ENCODE results near the gene ARHGEF40. TPM values are rescaled to one million over a fixed set of nuclear protein-coding genes. Genes with fewer than 3 reads are reported as not detected.

Gene ARHGEF40
- polyA plus RNA-seq, 3 donors from 2014 or later = 0.23 to 0.35 TPM; not detected in 1

GRCh38 chr14:21059842-21060613 lies 10.1 kb upstream of the ARHGEF40 start:
- H3K27ac Mint-ChIP-seq = no peak overlapping the region
- no peak overlapping the region for H3K4me3 Mint-ChIP-seq
- peaks cover 2 to 22% (median 8%) of the 10 kb centered on the region in 3 donors for H3K27me3 Mint-ChIP-seq (ENCODE audit: low read depth in 3 of 3)
- no peaks in the 10 kb centered on the region for H3K4me1 Mint-ChIP-seq
- H3K36me3 Mint-ChIP-seq = no peaks in the 10 kb centered on the region
- no peak for DNase-seq
- no peaks in the 10 kb centered on the region for H3K9me3 Mint-ChIP-seq

GRCh38 chr14:21060614-21061346 lies 9.3 kb upstream of the ARHGEF40 start:
- no peaks in the 10 kb centered on the region for H3K4me1 Mint-ChIP-seq
- H3K4me3 Mint-ChIP-seq = no peak overlapping the region
- no peak for DNase-seq
- no peaks in the 10 kb centered on the region for H3K36me3 Mint-ChIP-seq
- peaks cover 8 to 25% (median 11%) of the 10 kb centered on the region in 3 donors for H3K27me3 Mint-ChIP-seq (ENCODE audit: low read depth in 3 of 3)
- H3K9me3 Mint-ChIP-seq = no peaks in the 10 kb centered on the region
- H3K27ac Mint-ChIP-seq = no peak overlapping the region

GRCh38 chr14:21061347-21061668 lies 8.8 kb upstream of the ARHGEF40 start:
- H3K9me3 Mint-ChIP-seq = no peaks in the 10 kb centered on the region
- H3K4me3 Mint-ChIP-seq = no peak overlapping the region
- no peak for DNase-seq
- no peaks in the 10 kb centered on the region for H3K36me3 Mint-ChIP-seq
- no peak overlapping the region for H3K27ac Mint-ChIP-seq
- no peaks in the 10 kb centered on the region for H3K4me1 Mint-ChIP-seq
- H3K27me3 Mint-ChIP-seq (ENCODE audit: low read depth in 3 of 3) = peaks cover 8 to 25% (median 11%) of the 10 kb centered on the region in 3 donors

GRCh38 chr14:21063479-21063878 lies 6.6 kb upstream of the ARHGEF40 start:
- Mint-ChIP-seq H3K9me3 (no peaks in the 10 kb centered on the region), H3K4me1 (peaks cover 2 to 3% of the 10 kb centered on the region in 2 donors), H3K36me3 (no peaks in the 10 kb centered on the region), H3K27ac (no peak overlapping the region), H3K4me3 (no peak overlapping the region), H3K27me3 (ENCODE audit: low read depth in 3 of 3) (peaks cover 7 to 25% (median 20%) of the 10 kb centered on the region in 3 donors)
- DNase-seq = no peak

GRCh38 chr14:21066882-21067502 lies 3.1 kb upstream of the ARHGEF40 start:
- no peak overlapping the region for H3K27ac Mint-ChIP-seq
- no peaks in the 10 kb centered on the region for H3K36me3 Mint-ChIP-seq
- H3K4me3 Mint-ChIP-seq = no peak overlapping the region
- DNase-seq = no peak
- peaks cover 31 to 33% of the 10 kb centered on the region in 2 donors for H3K4me1 Mint-ChIP-seq
- peaks cover 24 to 44% (median 31%) of the 10 kb centered on the region in 3 donors for H3K27me3 Mint-ChIP-seq (ENCODE audit: low read depth in 3 of 3)
- H3K9me3 Mint-ChIP-seq = no peaks in the 10 kb centered on the region

- H3K9me3 Mint-ChIP-seq = no peaks in the 10 kb centered on the region
- peaks cover 30 to 38% (median 35%) of the 10 kb centered on the region in 3 donors for H3K27me3 Mint-ChIP-seq (ENCODE audit: low read depth in 3 of 3)
- H3K36me3 Mint-ChIP-seq = no peaks in the 10 kb centered on the region
- peaks cover 34 to 37% of the 10 kb centered on the region in 2 donors for H3K4me1 Mint-ChIP-seq
- peak; percentile 52 to 58 (median 55) for DNase-seq
- peak overlapping the region; percentile 74 to 82 (median 81) for H3K4me3 Mint-ChIP-seq
- peak overlapping the region in 4 of 6 donors; percentile 12 to 61 (median 45) for H3K27ac Mint-ChIP-seq
Observed at GRCh38 chr14:21068521-21069387, 1.4 kb upstream of the ARHGEF40 start.

- peak overlapping the region in 4 of 6 donors; percentile 5 to 69 (median 53) for H3K27ac Mint-ChIP-seq
- no peaks in the 10 kb centered on the region for H3K9me3 Mint-ChIP-seq
- H3K36me3 Mint-ChIP-seq = no peaks in the 10 kb centered on the region
- peak overlapping the region; percentile 74 to 82 (median 81) for H3K4me3 Mint-ChIP-seq
- peak in 2 of 3 donors; percentile 9 to 15 for DNase-seq
- H3K4me1 Mint-ChIP-seq = peaks cover 34 to 37% of the 10 kb centered on the region in 2 donors
- peaks cover 30 to 36% (median 35%) of the 10 kb centered on the region in 3 donors for H3K27me3 Mint-ChIP-seq (ENCODE audit: low read depth in 3 of 3)
Observed at GRCh38 chr14:21069388-21070082, 569 bp upstream of the ARHGEF40 start.

GRCh38 chr14:21070610-21071224 lies 613 bp downstream of the ARHGEF40 start:
- peak overlapping the region; percentile 85 to 90 (median 89) for H3K4me3 Mint-ChIP-seq
- H3K4me1 Mint-ChIP-seq = peaks cover 34 to 37% of the 10 kb centered on the region in 2 donors
- no peaks in the 10 kb centered on the region for H3K36me3 Mint-ChIP-seq
- H3K27me3 Mint-ChIP-seq (ENCODE audit: low read depth in 3 of 3) = peaks cover 27 to 29% (median 29%) of the 10 kb centered on the region in 3 donors
- DNase-seq = peak in 2 of 3 donors; percentile 18 to 36
- H3K27ac Mint-ChIP-seq = peak overlapping the region in 5 of 6 donors; percentile 45 to 77 (median 52)
- H3K9me3 Mint-ChIP-seq = no peaks in the 10 kb centered on the region

GRCh38 chr14:21071225-21072030 lies 1.3 kb downstream of the ARHGEF40 start:
- peaks cover 34 to 37% of the 10 kb centered on the region in 2 donors for H3K4me1 Mint-ChIP-seq
- H3K9me3 Mint-ChIP-seq = no peaks in the 10 kb centered on the region
- DNase-seq = peak; percentile 37 to 38 (median 38)
- no peaks in the 10 kb centered on the region for H3K36me3 Mint-ChIP-seq
- H3K4me3 Mint-ChIP-seq = peak overlapping the region; percentile 85 to 90 (median 89)
- peak overlapping the region in 4 of 6 donors; percentile 35 to 77 (median 62) for H3K27ac Mint-ChIP-seq
- peaks cover 27 to 29% (median 29%) of the 10 kb centered on the region in 3 donors for H3K27me3 Mint-ChIP-seq (ENCODE audit: low read depth in 3 of 3)

GRCh38 chr14:21072031-21072473 lies 1.9 kb downstream of the ARHGEF40 start:
- peaks cover 34 to 37% of the 10 kb centered on the region in 2 donors for H3K4me1 Mint-ChIP-seq
- no peaks in the 10 kb centered on the region for H3K36me3 Mint-ChIP-seq
- no peak for DNase-seq
- H3K9me3 Mint-ChIP-seq = no peaks in the 10 kb centered on the region
- peaks cover 27 to 29% (median 27%) of the 10 kb centered on the region in 3 donors for H3K27me3 Mint-ChIP-seq (ENCODE audit: low read depth in 3 of 3)
- peak overlapping the region; percentile 85 to 90 (median 89) for H3K4me3 Mint-ChIP-seq
- H3K27ac Mint-ChIP-seq = peak overlapping the region in 3 of 6 donors; percentile 24 to 53 (median 35)

- Mint-ChIP-seq H3K4me3 (peak overlapping the region in 3 of 5 donors; percentile 5 to 90 (median 46)), H3K36me3 (no peaks in the 10 kb centered on the region), H3K9me3 (no peaks in the 10 kb centered on the region), H3K4me1 (peaks cover 34 to 37% of the 10 kb centered on the region in 2 donors), H3K27me3 (ENCODE audit: low read depth in 3 of 3) (peaks cover 21 to 29% (median 26%) of the 10 kb centered on the region in 3 donors), H3K27ac (no peak overlapping the region)
- DNase-seq = no peak
Observed at GRCh38 chr14:21072781-21073339, 2.8 kb downstream of the ARHGEF40 start.
